GM23248 (cell line): ENCODE results near the gene GABRG3. TPM values are rescaled to one million over a fixed set of nuclear protein-coding genes. Genes with fewer than 3 reads are reported as not detected.

Source experiments
- DNase-seq: peaks from one replicate; pipeline ENCODE4 v3.0.0-alpha.2; 2015
- H2AFZ ChIP-seq: fragments of 200-600 bp; sonication (generic); 2 replicates; pipeline ENCODE4 v1.6.1; 2016; ENCODE audit warnings: antibody characterized with exemption
- H3F3A ChIP-seq: fragments of 200-600 bp; sonication (generic); 2 replicates; pipeline ENCODE4 v1.6.1; 2016; ENCODE audit warnings: mild to moderate bottlenecking, antibody characterized with exemption, mixed run types; ENCODE audit not compliant: insufficient read depth
- H3K27ac ChIP-seq: fragments of 200-600 bp; sonication (generic); 2 replicates; pipeline ENCODE4 v1.5.1; 2016; ENCODE audit warnings: mild to moderate bottlenecking
- H3K27me3 ChIP-seq: fragments of 200-600 bp; sonication (generic); replicated peaks from 2 replicates; pipeline ENCODE4 v1.6.1; 2016; ENCODE audit warnings: mild to moderate bottlenecking; ENCODE audit not compliant: insufficient read depth
- H3K36me3 ChIP-seq: fragments of 200-600 bp; sonication (generic); 2 replicates; pipeline ENCODE4 v1.6.1; 2016; ENCODE audit warnings: low read depth, mild to moderate bottlenecking
- H3K4me1 ChIP-seq: fragments of 200-600 bp; sonication (generic); 2 replicates; pipeline ENCODE4 v1.6.1; 2016; ENCODE audit warnings: mild to moderate bottlenecking; ENCODE audit not compliant: insufficient read depth
- H3K4me2 ChIP-seq: fragments of 200-600 bp; sonication (generic); one replicate; pipeline ENCODE4 v1.6.1; 2016; ENCODE audit warnings: mild to moderate bottlenecking; ENCODE audit not compliant: unreplicated experiment
- H3K4me3 ChIP-seq: fragments of 200-600 bp; sonication (generic); 2 replicates; pipeline ENCODE4 v1.5.1; 2016; ENCODE audit warnings: mild to moderate bottlenecking
- H3K79me2 ChIP-seq: fragments of 200-600 bp; sonication (generic); 2 replicates; pipeline ENCODE4 v1.6.1; 2016; ENCODE audit warnings: mild to moderate bottlenecking; ENCODE audit not compliant: insufficient read depth
- H3K9ac ChIP-seq: fragments of 200-600 bp; sonication (generic); 2 replicates; pipeline ENCODE4 v1.6.1; 2016; ENCODE audit warnings: mild to moderate bottlenecking
- H3K9me2 ChIP-seq: fragments of 200-600 bp; sonication (generic); 2 replicates; pipeline ENCODE4 v1.6.1; 2016; ENCODE audit warnings: mixed run types, mild to moderate bottlenecking, moderate library complexity; ENCODE audit not compliant: insufficient read depth
- H3K9me3 ChIP-seq: fragments of 200-600 bp; sonication (generic); one replicate; pipeline ENCODE4 v1.6.1; 2017; ENCODE audit warnings: low read depth
- H4K20me1 ChIP-seq: fragments of 200-600 bp; sonication (generic); 2 replicates; pipeline ENCODE4 v1.6.0; 2016; ENCODE audit not compliant: insufficient read depth
- EZH2 ChIP-seq: fragments of 200-600 bp; sonication (generic); IDR thresholded peaks from 2 replicates; pipeline ENCODE4 v1.6.1; 2018; ENCODE audit warnings: antibody characterized with exemption, mild to moderate bottlenecking; ENCODE audit not compliant: insufficient read depth, poor library complexity, severe bottlenecking
- EZH2phosphoT487 ChIP-seq: fragments of 200-600 bp; sonication (generic); IDR thresholded peaks from 2 replicates; pipeline ENCODE4 v1.6.1; 2018; ENCODE audit warnings: antibody characterized with exemption, moderate library complexity, mild to moderate bottlenecking, low read depth; ENCODE audit not compliant: insufficient read depth
- WGBS, 2 experiments: methylation state at CpG; one replicate each; pipeline ENCODE4 v1.1.6; 2015 to 2017; ENCODE audit warnings: low lambda C conversion rate in 2 of 2, low coverage in 1 of 2; ENCODE audit errors: missing lambda C conversion rate in 2 of 2; 5-methylcytosine and 5-hydroxymethylcytosine counted together
- in situ Hi-C: fragments of 300-500 bp; cut with MboI; formaldehyde crosslinking; loops from 2 replicates; pipeline ENCODE4 v1.15.0; 2020
- polyA plus RNA-seq: library from polyadenylated mRNA; unstranded; fragments of >200 nt; fragmentation: Nextera tagmentation; extraction: Ambion mirVana; gene quantifications from 2 replicates; pipeline ENCODE4 v1.2.1, GENCODE V29; 2016
- total RNA-seq: library from RNA; depleted of rRNA; stranded (reverse); fragments of >200 nt; shearing (Covaris generic); gene quantifications from 2 replicates; pipeline ENCODE4 v1.2.3, GENCODE V29; 2014

The GABRG3 gene
- total and polyA plus RNA-seq, 2 experiments from 2014 or later, result not detected

- Histone ChIP-seq H3K9me2 (no peaks in the 10 kb centered on the region), H3F3A (no peaks in the 10 kb centered on the region), H3K36me3 (no peaks in the 10 kb centered on the region), H3K9ac (no peak overlapping the region), H3K27ac (no peak overlapping the region), H3K27me3 (no peaks in the 10 kb centered on the region), H3K4me2 (no peak overlapping the region), H2AFZ (no peak overlapping the region), H3K9me3 (no peaks in the 10 kb centered on the region), H3K79me2 (no peaks in the 10 kb centered on the region), H4K20me1 (no peaks in the 10 kb centered on the region), H3K4me3 (no peak overlapping the region), H3K4me1 (no peaks in the 10 kb centered on the region)
- WGBS, 2 experiments, result 41 to 58% methylated on average over 3 of the region's 3 CpGs
- TF ChIP-seq EZH2phosphoT487 (no peak), EZH2 (no peak)
- no peak for DNase-seq
- in situ Hi-C loops, result no loop called here
Observed at GRCh38 chr15:27244047-27244446, 273.1 kb downstream of the GABRG3 start.

GRCh38 chr15:27248251-27248650 lies 277.3 kb downstream of the GABRG3 start:
- no peak for TF ChIP-seq EZH2
- no peaks in the 10 kb centered on the region for H3K79me2 ChIP-seq
- in situ Hi-C loops, result no loop called here
- no peak overlapping the region for H3K9ac ChIP-seq
- no peak overlapping the region for H3K4me2 ChIP-seq
- WGBS, 2 experiments, result 39 to 51% methylated on average over 3 of the region's 3 CpGs
- H3K27ac ChIP-seq, result no peak overlapping the region
- no peaks in the 10 kb centered on the region for H4K20me1 ChIP-seq
- H3K9me3 ChIP-seq, result no peaks in the 10 kb centered on the region
- no peak for DNase-seq
- no peaks in the 10 kb centered on the region for H3K36me3 ChIP-seq
- no peak overlapping the region for H2AFZ ChIP-seq
- no peaks in the 10 kb centered on the region for H3K27me3 ChIP-seq
- no peaks in the 10 kb centered on the region for H3K9me2 ChIP-seq
- no peaks in the 10 kb centered on the region for H3F3A ChIP-seq
- no peak overlapping the region for H3K4me3 ChIP-seq
- H3K4me1 ChIP-seq, result no peaks in the 10 kb centered on the region

GRCh38 chr15:27249046-27249759 lies 278.2 kb downstream of the GABRG3 start:
- H3K9me2 ChIP-seq, result no peaks in the 10 kb centered on the region
- in situ Hi-C loops, result no loop called here
- TF ChIP-seq EZH2, result no peak
- TF ChIP-seq EZH2phosphoT487, result no peak

GRCh38 chr15:27249760-27250109 lies 278.8 kb downstream of the GABRG3 start:
- no peak overlapping the region for H3K4me3 ChIP-seq
- no peak overlapping the region for H2AFZ ChIP-seq
- H3K9ac ChIP-seq, result no peak overlapping the region
- 41 to 42% methylated on average over 3 of the region's 3 CpGs for WGBS, 2 experiments
- H3K9me3 ChIP-seq, result no peaks in the 10 kb centered on the region
- H3K27ac ChIP-seq, result no peak overlapping the region
- H3K9me2 ChIP-seq, result no peaks in the 10 kb centered on the region
- H3K36me3 ChIP-seq, result no peaks in the 10 kb centered on the region
- in situ Hi-C loops, result no loop called here
- H3K4me1 ChIP-seq, result no peaks in the 10 kb centered on the region
- H3F3A ChIP-seq, result no peaks in the 10 kb centered on the region
- no peaks in the 10 kb centered on the region for H3K27me3 ChIP-seq
- TF ChIP-seq EZH2, result no peak
- no peak for TF ChIP-seq EZH2phosphoT487
- H3K4me2 ChIP-seq, result no peak overlapping the region
- DNase-seq, result no peak
- no peaks in the 10 kb centered on the region for H3K79me2 ChIP-seq
- no peaks in the 10 kb centered on the region for H4K20me1 ChIP-seq

More at GRCh38 chr15:27249046-27249759, 278.2 kb downstream of the GABRG3 start:
- no peaks in the 10 kb centered on the region for H3K9me3 ChIP-seq
- no peak overlapping the region for H3K4me3 ChIP-seq
- no peak overlapping the region for H3K27ac ChIP-seq
- H2AFZ ChIP-seq, result no peak overlapping the region
- no peak for DNase-seq
- 49 to 56% methylated on average over 23 of the region's 23 CpGs for WGBS, 2 experiments
- no peak overlapping the region for H3K4me2 ChIP-seq
- H3F3A ChIP-seq, result no peaks in the 10 kb centered on the region
- no peaks in the 10 kb centered on the region for H3K36me3 ChIP-seq
- H3K79me2 ChIP-seq, result no peaks in the 10 kb centered on the region
- no peaks in the 10 kb centered on the region for H3K4me1 ChIP-seq
- H3K9ac ChIP-seq, result no peak overlapping the region
- H4K20me1 ChIP-seq, result no peaks in the 10 kb centered on the region
- H3K27me3 ChIP-seq, result no peaks in the 10 kb centered on the region

- Histone ChIP-seq H3K4me3 (no peak overlapping the region), H3F3A (no peaks in the 10 kb centered on the region), H3K9me2 (no peaks in the 10 kb centered on the region), H3K27me3 (no peaks in the 10 kb centered on the region), H3K79me2 (no peaks in the 10 kb centered on the region), H3K4me1 (no peaks in the 10 kb centered on the region), H4K20me1 (no peaks in the 10 kb centered on the region), H3K9ac (no peak overlapping the region), H3K4me2 (no peak overlapping the region), H3K9me3 (no peaks in the 10 kb centered on the region), H3K36me3 (no peaks in the 10 kb centered on the region), H2AFZ (no peak overlapping the region), H3K27ac (no peak overlapping the region)
- DNase-seq, result peak; percentile 3
- TF ChIP-seq EZH2, result no peak
- no peak for TF ChIP-seq EZH2phosphoT487
- WGBS, 2 experiments, result 54 to 61% methylated on average over 6 of the region's 6 CpGs
- in situ Hi-C loops, result no loop called here
Observed at GRCh38 chr15:27250223-27250622, 279.2 kb downstream of the GABRG3 start.
